ENCODE results near the gene ANXA4. TPM values are rescaled to one million over a fixed set of nuclear protein-coding genes. Genes with fewer than 3 reads are reported as not detected.
"Not testable (repeated sequence)": the region's sequence is repeated elsewhere in the genome, so short reads cannot be mapped to it uniquely, and the experiment has no call there.

The ANXA4 gene
- total RNA-seq, 1 experiment from 2014 or later = 92.0 TPM

DNA sequence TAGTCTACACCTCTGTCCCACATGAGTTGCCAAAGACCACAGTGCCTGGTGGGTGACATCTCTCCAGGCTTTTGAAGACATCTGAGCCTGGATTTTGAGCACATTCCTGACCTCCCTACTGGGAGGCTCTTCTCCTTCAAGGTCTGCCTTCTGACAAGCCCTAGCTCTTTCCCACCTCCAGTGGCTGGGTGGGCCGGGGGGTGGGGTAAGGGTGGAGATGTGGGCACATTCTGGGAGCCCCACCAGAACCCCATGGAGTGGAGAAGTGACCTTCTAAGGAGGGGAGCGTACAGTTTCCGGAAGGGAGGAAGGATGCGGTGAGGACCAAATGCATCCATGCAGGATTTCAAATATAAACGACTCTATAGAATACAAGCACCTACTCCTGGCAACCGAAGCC, 27.9 kb upstream of the ANXA4 start:
- Histone ChIP-seq H3K4me1 (no peaks in the 10 kb centered on the region), H3K27me3 (replicated peaks; ENCODE audit: control insufficient read depth, insufficient read depth, low read length) (no peaks in the 10 kb centered on the region), H3K9me3 (no peaks in the 10 kb centered on the region), H3K36me3 (ENCODE audit: control insufficient read depth, insufficient read depth, low read length) (no peaks in the 10 kb centered on the region), H3K4me3 (ENCODE audit: low read depth, low read length) (no peak overlapping the region)
- ChIA-PET CTCF (interaction anchor here (0.6 to 1.5 kb wide), 4 partner anchors 11 to 744 kb away, joined by 3 to 5 read pairs (median 4); no protein-coding TSS in a partner anchor), POLR2A (no interaction called here)
- Mint-ChIP-seq H3K27ac (ENCODE audit: unreplicated experiment) (no peak overlapping the region), H3K4me1 (ENCODE audit: low read depth, unreplicated experiment) (no peaks in the 10 kb centered on the region), H3K27me3 (ENCODE audit: insufficient read depth, unreplicated experiment) (no peaks in the 10 kb centered on the region), H3K4me3 (ENCODE audit: unreplicated experiment) (no peak overlapping the region), H3K9me3 (ENCODE audit: unreplicated experiment) (no peaks in the 10 kb centered on the region), H3K36me3 (ENCODE audit: insufficient read depth, unreplicated experiment) (peaks cover 6% of the 10 kb centered on the region)
- BruUV-seq (replicated peaks) = no TSS peak
- no peak for DNase-seq
- TF ChIP-seq, protein P1, sequence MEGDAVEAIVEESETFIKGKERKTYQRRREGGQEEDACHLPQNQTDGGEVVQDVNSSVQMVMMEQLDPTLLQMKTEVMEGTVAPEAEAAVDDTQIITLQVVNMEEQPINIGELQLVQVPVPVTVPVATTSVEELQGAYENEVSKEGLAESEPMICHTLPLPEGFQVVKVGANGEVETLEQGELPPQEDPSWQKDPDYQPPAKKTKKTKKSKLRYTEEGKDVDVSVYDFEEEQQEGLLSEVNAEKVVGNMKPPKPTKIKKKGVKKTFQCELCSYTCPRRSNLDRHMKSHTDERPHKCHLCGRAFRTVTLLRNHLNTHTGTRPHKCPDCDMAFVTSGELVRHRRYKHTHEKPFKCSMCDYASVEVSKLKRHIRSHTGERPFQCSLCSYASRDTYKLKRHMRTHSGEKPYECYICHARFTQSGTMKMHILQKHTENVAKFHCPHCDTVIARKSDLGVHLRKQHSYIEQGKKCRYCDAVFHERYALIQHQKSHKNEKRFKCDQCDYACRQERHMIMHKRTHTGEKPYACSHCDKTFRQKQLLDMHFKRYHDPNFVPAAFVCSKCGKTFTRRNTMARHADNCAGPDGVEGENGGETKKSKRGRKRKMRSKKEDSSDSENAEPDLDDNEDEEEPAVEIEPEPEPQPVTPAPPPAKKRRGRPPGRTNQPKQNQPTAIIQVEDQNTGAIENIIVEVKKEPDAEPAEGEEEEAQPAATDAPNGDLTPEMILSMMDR (IDR thresholded peaks at IDR 0.05; ENCODE audit: insufficient read depth in 1 of 2, low read depth in 1 of 2, low read length in 1 of 2, severe bottlenecking in 1 of 2, unreplicated experiment in 1 of 2) = no peak
- intact Hi-C loops (cut with micrococcal nuclease; ENCODE audit: unreplicated experiment) = loop anchor here (1.0 kb wide), 2 partner anchors 71 to 155 kb away; partner anchors contain the start of gene AAK1

DNA sequence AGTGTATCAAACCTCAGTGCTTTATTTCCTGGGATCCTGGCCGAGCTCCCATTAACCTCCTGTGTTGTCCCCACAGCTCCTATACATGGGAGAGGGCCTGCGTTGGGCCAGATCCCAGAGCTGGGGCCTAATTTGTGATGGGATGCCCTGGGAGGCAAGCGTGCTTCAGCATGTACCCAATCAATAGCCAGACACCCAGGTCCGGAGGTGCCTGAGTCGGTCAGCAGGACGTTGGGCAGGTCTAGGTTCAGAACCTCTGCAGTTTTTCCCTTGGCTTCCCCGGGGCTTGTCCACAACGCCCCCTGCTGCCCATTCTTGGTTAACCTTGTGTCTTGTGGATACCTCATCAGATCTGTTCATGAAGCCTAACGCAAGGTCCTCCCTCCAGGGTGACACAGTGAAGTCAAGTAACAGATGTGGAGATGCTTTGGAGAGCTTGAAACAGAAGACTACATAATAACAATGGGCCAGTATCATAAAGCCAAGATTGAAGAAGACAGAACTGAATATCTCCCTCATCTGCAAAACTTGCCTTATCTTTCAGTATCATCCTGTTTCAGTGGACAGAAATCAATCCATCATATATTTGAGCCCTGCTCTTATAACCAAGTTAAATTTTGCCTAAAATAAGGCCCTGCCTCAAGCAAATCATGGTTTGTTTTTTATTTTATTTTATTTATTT, 27.3 kb upstream of the ANXA4 start:
- H3K27me3 ChIP-seq (replicated peaks; ENCODE audit: control insufficient read depth, insufficient read depth, low read length); H3K4me1 Mint-ChIP-seq (ENCODE audit: low read depth, unreplicated experiment); BruUV-seq (replicated peaks); H3K36me3 ChIP-seq (ENCODE audit: control insufficient read depth, insufficient read depth, low read length); H3K4me1 ChIP-seq; H3K9me3 Mint-ChIP-seq (ENCODE audit: unreplicated experiment); H3K9me3 ChIP-seq; H3K36me3 Mint-ChIP-seq (ENCODE audit: insufficient read depth, unreplicated experiment); H3K27ac Mint-ChIP-seq (ENCODE audit: unreplicated experiment); H3K4me3 ChIP-seq (ENCODE audit: low read depth, low read length); POLR2A ChIA-PET; H3K4me3 Mint-ChIP-seq (ENCODE audit: unreplicated experiment); H3K27me3 Mint-ChIP-seq (ENCODE audit: insufficient read depth, unreplicated experiment): not testable (repeated sequence)
- intact Hi-C loops (cut with micrococcal nuclease; ENCODE audit: unreplicated experiment) = loop anchor here (1.0 kb wide), 2 partner anchors 71 to 155 kb away; partner anchors contain the start of gene AAK1
- TF ChIP-seq, protein P1 (IDR thresholded peaks at IDR 0.05; ENCODE audit: insufficient read depth in 1 of 2, low read depth in 1 of 2, low read length in 1 of 2, severe bottlenecking in 1 of 2, unreplicated experiment in 1 of 2) = peak; percentile 70 to 82
- peak; percentile 86 to 90 for DNase-seq
- CTCF ChIA-PET = interaction anchor here (0.7 to 1.5 kb wide), 3 partner anchors 10 to 84 kb away, joined by 3 to 4 read pairs (median 3); no protein-coding TSS in a partner anchor

DNA sequence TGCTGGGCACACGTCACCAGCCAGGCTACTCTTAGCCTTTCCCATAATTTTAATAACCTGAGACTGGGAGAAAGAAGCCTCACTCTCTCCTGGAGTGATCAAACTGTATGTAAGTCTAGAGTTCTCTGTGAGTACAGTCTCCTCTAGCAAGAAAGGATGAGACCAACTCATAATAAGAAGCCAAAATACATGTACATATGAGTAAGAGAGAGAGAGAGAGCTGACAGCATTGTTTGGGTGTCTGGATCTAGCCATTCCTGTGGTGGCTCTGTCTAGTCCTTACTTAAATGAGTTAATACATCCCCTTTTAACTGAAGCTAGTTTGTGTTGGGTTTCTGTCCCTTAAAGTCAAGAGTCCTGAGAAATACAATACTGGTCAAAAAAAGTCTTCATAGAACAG, 26.0 kb upstream of the ANXA4 start:
- H3K27ac Mint-ChIP-seq (ENCODE audit: unreplicated experiment) = no peak overlapping the region
- DNase-seq = no peak
- no TSS peak for BruUV-seq (replicated peaks)
- TF ChIP-seq, protein P1 (IDR thresholded peaks at IDR 0.05; ENCODE audit: insufficient read depth in 1 of 2, low read depth in 1 of 2, low read length in 1 of 2, severe bottlenecking in 1 of 2, unreplicated experiment in 1 of 2) = no peak
- ChIA-PET POLR2A (no interaction called here), CTCF (interaction anchor here (0.6 to 1.4 kb wide), 4 partner anchors 9 to 176 kb away, joined by 3 to 12 read pairs (median 6); no protein-coding TSS in a partner anchor)
- no peaks in the 10 kb centered on the region for H3K27me3 ChIP-seq (replicated peaks; ENCODE audit: control insufficient read depth, insufficient read depth, low read length)
- H3K4me1 Mint-ChIP-seq (ENCODE audit: low read depth, unreplicated experiment) = no peaks in the 10 kb centered on the region
- no peaks in the 10 kb centered on the region for H3K9me3 ChIP-seq
- H3K4me3 ChIP-seq (ENCODE audit: low read depth, low read length) = no peak overlapping the region
- H3K4me1 ChIP-seq = no peaks in the 10 kb centered on the region
- no peaks in the 10 kb centered on the region for H3K36me3 ChIP-seq (ENCODE audit: control insufficient read depth, insufficient read depth, low read length)
- intact Hi-C loops (cut with micrococcal nuclease; ENCODE audit: unreplicated experiment) = no loop called here
- H3K9me3 Mint-ChIP-seq (ENCODE audit: unreplicated experiment) = no peaks in the 10 kb centered on the region
- no peaks in the 10 kb centered on the region for H3K27me3 Mint-ChIP-seq (ENCODE audit: insufficient read depth, unreplicated experiment)
- H3K4me3 Mint-ChIP-seq (ENCODE audit: unreplicated experiment) = no peak overlapping the region
- H3K36me3 Mint-ChIP-seq (ENCODE audit: insufficient read depth, unreplicated experiment) = peaks cover 6% of the 10 kb centered on the region
